Measurements from ENCODE around the gene NDRG3. TPM values are rescaled to one million over a fixed set of nuclear protein-coding genes. Genes with fewer than 3 reads are reported as not detected.
A peak's percentile ranks its signal among the peaks of the same experiment; 100 is the strongest.

The NDRG3 gene
- total and polyA plus RNA-seq, 2 of the 8 experiments (the other 6 are each of a cell fraction or from before 2014, with no cell fraction given), result 25.7 to 32.3 TPM

DNA sequence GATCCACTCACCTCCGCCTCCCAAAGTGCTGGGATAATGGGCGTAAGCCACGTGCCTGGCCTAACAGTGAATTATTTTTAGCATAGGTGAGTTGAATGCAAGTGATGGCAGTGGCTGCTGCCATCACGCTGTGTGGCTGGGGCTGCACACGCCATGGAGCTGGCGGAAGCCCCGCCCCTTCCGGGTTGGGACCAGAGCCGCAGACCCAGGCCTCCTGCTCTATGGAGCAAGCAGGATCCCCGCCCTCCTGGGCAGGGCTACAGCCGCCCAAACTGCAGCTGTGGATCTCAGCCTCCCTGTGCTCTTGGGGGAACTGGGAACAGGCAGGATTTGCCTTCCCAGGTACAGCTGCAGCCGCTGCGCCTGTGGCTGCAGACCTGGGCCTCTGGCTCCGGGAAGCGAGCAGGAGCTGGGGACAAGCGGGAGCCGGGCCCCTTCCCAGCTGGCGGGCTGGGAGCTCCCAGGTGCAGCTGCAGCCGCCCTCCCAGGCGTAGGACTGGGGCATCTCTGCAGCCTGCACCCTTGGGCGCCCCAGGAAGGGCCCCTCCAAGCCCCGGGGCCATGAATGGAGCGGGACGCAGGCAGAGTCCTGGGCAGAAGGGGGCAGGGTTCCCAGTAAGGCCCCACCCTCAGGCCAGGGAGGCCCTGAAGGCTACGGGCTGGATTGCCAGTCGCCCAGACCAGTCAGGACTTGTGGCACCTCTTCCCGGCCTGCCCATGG lies 69.0 kb downstream of the NDRG3 start (continued):
- TF ChIP-seq, protein P1, sequence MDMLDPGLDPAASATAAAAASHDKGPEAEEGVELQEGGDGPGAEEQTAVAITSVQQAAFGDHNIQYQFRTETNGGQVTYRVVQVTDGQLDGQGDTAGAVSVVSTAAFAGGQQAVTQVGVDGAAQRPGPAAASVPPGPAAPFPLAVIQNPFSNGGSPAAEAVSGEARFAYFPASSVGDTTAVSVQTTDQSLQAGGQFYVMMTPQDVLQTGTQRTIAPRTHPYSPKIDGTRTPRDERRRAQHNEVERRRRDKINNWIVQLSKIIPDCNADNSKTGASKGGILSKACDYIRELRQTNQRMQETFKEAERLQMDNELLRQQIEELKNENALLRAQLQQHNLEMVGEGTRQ (IDR thresholded peaks at IDR 0.05; ENCODE audit: low read length), result no peak; the same call in 1 of the 2 replicates
- TF ChIP-seq SRF (IDR thresholded peaks at IDR 0.05; ENCODE audit: low read depth, low read length) (no peak), ASH2L (IDR thresholded peaks at IDR 0.05; ENCODE audit: low read length) (no peak), ZNF274 (IDR thresholded peaks at IDR 0.05; ENCODE audit: borderline replicate concordance, extremely low read depth, low read length) (no peak), TAF7 (optimal IDR thresholded peaks at IDR 0.05; ENCODE audit: borderline replicate concordance, low read depth, low read length) (peak; percentile 31), HDAC6 (IDR thresholded peaks at IDR 0.05; ENCODE audit: low read depth, low read length) (no peak), CHD2 (IDR thresholded peaks at IDR 0.05; ENCODE audit: low read length) (peak; percentile 89), CTCF (IDR thresholded peaks at IDR 0.05; ENCODE audit: control extremely low read depth in 1 of 3, insufficient read depth in 1 of 3, low read depth in 1 of 3, low read length in 3 of 3) (no peak), EZH2 (IDR thresholded peaks at IDR 0.05; ENCODE audit: low read depth, low read length, severe bottlenecking) (no peak), RNF2 (IDR thresholded peaks at IDR 0.05; ENCODE audit: borderline replicate concordance, low read depth, low read length, missing control alignments, poor library complexity, severe bottlenecking) (no peak), SP2 (IDR thresholded peaks at IDR 0.05; ENCODE audit: low read length) (peak; percentile 75; the same call in 1 of the 2 replicates), EP300 (IDR thresholded peaks at IDR 0.05; ENCODE audit: borderline replicate concordance in 1 of 2, low read depth in 2 of 2, low read length in 2 of 2) (no peak), POLR2A (IDR thresholded peaks at IDR 0.05; ENCODE audit: control extremely low read depth in 1 of 2, low read depth in 2 of 2, low read length in 2 of 2) (peak in 1 of 2 experiments; percentile 14; a peak in 2 of 3 replicates), GABPA (IDR thresholded peaks at IDR 0.05; ENCODE audit: borderline replicate concordance, insufficient read depth, low read length) (peak; percentile 68; the same call in 1 of the 2 replicates), SIRT6 (IDR thresholded peaks at IDR 0.05; ENCODE audit: low read length) (no peak), SUZ12 (IDR thresholded peaks at IDR 0.05; ENCODE audit: low read length) (no peak), SP4 (IDR thresholded peaks at IDR 0.05; ENCODE audit: low read length) (0 out of 2 replicates have a peak, but pooled peaks have one; percentile 24), SP1 (IDR thresholded peaks at IDR 0.05; ENCODE audit: low read depth, low read length) (peak; percentile 98), E2F6 (IDR thresholded peaks at IDR 0.05) (no peak), PHF8 (conservative IDR thresholded peaks at IDR 0.05; ENCODE audit: low read depth, low read length) (no peak; the same call in 1 of the 2 replicates)

Measured in H1 (cell line).